Pancreas (tissue), 10 donors: ENCODE measurements around the gene AAK1. TPM values are rescaled to one million over a fixed set of nuclear protein-coding genes. Genes with fewer than 3 reads are reported as not detected.
"Not testable (repeated sequence)": the region's sequence is repeated elsewhere in the genome, so short reads cannot be mapped to it uniquely, and the experiment has no call there.

Source experiments
- ATAC-seq, 4 donors: fragments of 200-7000 bp; cut with Tn5 transposase; one replicate each; pipeline versions ENCODE4 v1.8.0 to v1.9.1; 2020; ENCODE audit warnings: mild to moderate bottlenecking in 4 of 4, moderate library complexity in 4 of 4
- DNase-seq, 6 donors: peaks; one replicate each; pipeline ENCODE4 v3.0.0-alpha.2; 2020
- FAIRE-seq: peaks from 2 replicates; lab custom pipeline; 2012; peaks lifted over from hg19 to GRCh38; lab: Jason Lieb, UNC
- H3K27ac ChIP-seq, 4 donors: fragments of 200-600 bp; sonication (generic); 1 replicate in 3 of 4; 2 replicates in 1 of 4; pipeline versions ENCODE4 v1.5.0 to v1.8.0; 2020
- H3K27me3 ChIP-seq, 4 donors: fragments of 200-600 bp; one replicate each; pipeline ENCODE4 v1.8.0; 2021
- H3K36me3 ChIP-seq, 3 donors: fragments of 200-600 bp; sonication (generic) in 1 of 3; one replicate each; pipeline versions ENCODE4 v1.5.0 to v1.8.0; 2020 to 2021
- H3K4me1 ChIP-seq, 3 donors: fragments of 200-600 bp; one replicate each; pipeline ENCODE4 v1.8.0; 2021
- H3K4me3 ChIP-seq, 4 donors: fragments of 200-600 bp; sonication (generic) in 2 of 4; one replicate each; pipeline versions ENCODE4 v1.5.0 to v1.8.0; 2020 to 2021
- H3K9me3 ChIP-seq, 4 donors: fragments of 200-600 bp; one replicate each; pipeline ENCODE4 v1.8.0; 2021
- WGBS, 2 donors: extraction: QIAGEN DNeasy Blood & Tissue Kit; methylation state at CpG; one replicate each; pipeline ENCODE4 v1.1.7; 2013; 5-methylcytosine and 5-hydroxymethylcytosine counted together
- intact Hi-C, 3 donors: fragments of 100-400 bp; cut with DNase I; formaldehyde crosslinking; loops; one replicate each; pipeline versions ENCODE4 v1.11.1 to v1.14.2; 2022
- polyA plus RNA-seq, 2 donors: library from polyadenylated mRNA; stranded (reverse); fragments of 200-250 nt; gene quantifications; one replicate each; pipeline ENCODE4 v1.2.3, GENCODE V29; 2013
- total RNA-seq, 6 donors: library from RNA; stranded (reverse); fragmentation: NEBNext Ultra II Directional in 4 of 6; extraction: Animal tissue kit (Norgen Biotek cat#: 25700) in 4 of 6; gene quantifications; one replicate each; pipeline versions ENCODE4 v1.2.1 to v1.2.4, GENCODE V29; 2021 to 2023
- TF ChIP-seq, protein P1 (sequence below), 4 donors: fragments of 200-600 bp; sonication (generic) in 3 of 4; IDR thresholded peaks; one replicate each; pipeline versions ENCODE4 v1.5.0 to v1.8.0; 2021; ENCODE audit warnings: antibody characterized with exemption in 4 of 4
- donor health status: healthy with polysubstance abuse.
- donor health status: DM: no; HTN: no; CAD: no; lungs with moderate emphysema.
- donor health status: DM: no; HTN: no; CAD: no.
- donor health status: control.
- donor health status: control.
- donor health status: Bipolar disorder and iron deficiency.
- donor health status: DM: yes; HTN: yes; CAD: no.
- donor health status: DM: no; HTN: no; CAD: no.
- donor health status: DM: no; HTN: no; CAD: no.
- donor health status: DM: yes; HTN: yes; CAD: no.

AAK1 gene
- total and polyA plus RNA-seq, 8 donors, result 20.6 to 45.1 (median 32.5) TPM

DNA sequence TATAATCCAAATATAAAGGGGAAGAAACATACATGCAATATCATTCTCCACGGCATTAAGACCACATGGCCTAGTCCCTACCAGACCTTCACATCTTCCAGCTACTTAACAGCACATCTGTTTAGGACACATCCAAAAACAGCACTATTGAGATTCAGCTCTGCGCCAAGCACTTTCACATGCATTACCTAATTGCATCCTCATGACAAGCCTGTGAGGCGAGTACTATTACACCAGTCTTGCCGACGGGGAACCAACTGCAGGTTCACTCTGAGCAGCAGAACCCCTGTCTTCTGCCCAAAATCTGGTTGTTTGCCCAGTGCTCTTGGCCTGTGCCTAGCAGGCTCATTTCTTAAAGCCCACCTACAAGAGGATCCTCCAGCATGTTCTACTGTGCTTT lies 66.7 kb downstream of the AAK1 start:
- Histone ChIP-seq H3K4me1 (peaks cover 0 to 11% (median 7%) of the 10 kb centered on the region in 3 donors), H3K36me3 (no peaks in the 10 kb centered on the region), H3K27me3 (no peaks in the 10 kb centered on the region), H3K4me3 (no peak overlapping the region), H3K9me3 (no peaks in the 10 kb centered on the region), H3K27ac (no peak overlapping the region)
- no peak for ATAC-seq
- no peak for FAIRE-seq
- intact Hi-C loops, result loop anchor here in 1 of 3 donors (10.0 kb wide), 1 partner anchor 58 kb away; no protein-coding TSS in a partner anchor
- TF ChIP-seq, protein P1, sequence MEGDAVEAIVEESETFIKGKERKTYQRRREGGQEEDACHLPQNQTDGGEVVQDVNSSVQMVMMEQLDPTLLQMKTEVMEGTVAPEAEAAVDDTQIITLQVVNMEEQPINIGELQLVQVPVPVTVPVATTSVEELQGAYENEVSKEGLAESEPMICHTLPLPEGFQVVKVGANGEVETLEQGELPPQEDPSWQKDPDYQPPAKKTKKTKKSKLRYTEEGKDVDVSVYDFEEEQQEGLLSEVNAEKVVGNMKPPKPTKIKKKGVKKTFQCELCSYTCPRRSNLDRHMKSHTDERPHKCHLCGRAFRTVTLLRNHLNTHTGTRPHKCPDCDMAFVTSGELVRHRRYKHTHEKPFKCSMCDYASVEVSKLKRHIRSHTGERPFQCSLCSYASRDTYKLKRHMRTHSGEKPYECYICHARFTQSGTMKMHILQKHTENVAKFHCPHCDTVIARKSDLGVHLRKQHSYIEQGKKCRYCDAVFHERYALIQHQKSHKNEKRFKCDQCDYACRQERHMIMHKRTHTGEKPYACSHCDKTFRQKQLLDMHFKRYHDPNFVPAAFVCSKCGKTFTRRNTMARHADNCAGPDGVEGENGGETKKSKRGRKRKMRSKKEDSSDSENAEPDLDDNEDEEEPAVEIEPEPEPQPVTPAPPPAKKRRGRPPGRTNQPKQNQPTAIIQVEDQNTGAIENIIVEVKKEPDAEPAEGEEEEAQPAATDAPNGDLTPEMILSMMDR (IDR thresholded peaks at IDR 0.05), result no peak
- WGBS, 2 donors, result 91 to 95% methylated on average over 5 of the region's 5 CpGs
- DNase-seq, result no peak

DNA sequence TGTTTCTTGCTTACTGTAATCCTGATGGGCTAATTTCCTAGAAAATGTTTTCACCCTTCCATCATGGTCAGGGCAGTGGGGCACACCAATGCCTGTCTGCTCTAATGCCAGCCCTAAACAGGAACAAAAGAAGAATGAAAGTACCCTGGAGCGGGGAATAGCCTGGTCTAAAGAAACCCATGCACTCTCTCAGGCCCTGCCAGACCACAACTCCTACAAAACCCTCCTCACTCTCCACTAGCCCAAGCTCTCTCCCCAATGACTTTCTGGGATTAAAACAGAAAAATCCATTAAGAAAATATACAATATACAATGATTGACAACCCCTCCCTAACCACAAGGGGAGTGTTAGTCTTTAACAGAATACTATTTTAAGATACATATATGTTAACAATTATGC lies 67.6 kb downstream of the AAK1 start:
- no peaks in the 10 kb centered on the region for H3K27me3 ChIP-seq
- intact Hi-C loops, result loop anchor here in 1 of 3 donors (10.0 kb wide), 1 partner anchor 59 kb away; no protein-coding TSS in a partner anchor
- ATAC-seq (no peak), FAIRE-seq (no peak), DNase-seq (no peak)
- TF ChIP-seq, protein P1 (IDR thresholded peaks at IDR 0.05), result no peak
- H3K4me3 ChIP-seq, result no peak overlapping the region
- 96 to 100% methylated on average over 1 of the region's 1 CpG for WGBS, 2 donors
- H3K4me1 ChIP-seq, result peaks cover 5 to 15% (median 8%) of the 10 kb centered on the region in 3 donors
- no peaks in the 10 kb centered on the region for H3K36me3 ChIP-seq
- no peaks in the 10 kb centered on the region for H3K9me3 ChIP-seq
- H3K27ac ChIP-seq, result no peak overlapping the region

DNA sequence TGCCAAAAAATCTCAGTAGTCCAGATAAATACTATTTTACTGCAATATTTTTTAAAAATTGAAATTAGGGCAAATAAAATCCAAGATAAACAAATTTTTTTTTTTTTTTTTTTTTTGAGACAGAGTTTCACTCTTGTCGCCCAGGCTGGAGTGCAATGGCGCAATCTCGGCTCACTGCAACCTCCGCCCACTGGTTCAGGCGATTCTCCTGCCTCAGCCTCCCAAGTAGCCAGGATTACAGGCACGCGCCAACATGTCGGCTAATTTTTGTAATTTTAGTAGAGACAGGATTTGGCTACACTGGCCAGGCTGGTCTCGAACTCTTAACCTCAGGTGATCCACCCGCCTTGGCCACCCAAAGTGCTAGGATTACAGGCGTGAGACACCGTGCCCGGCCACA lies 68.2 kb downstream of the AAK1 start:
- intact Hi-C loops, result loop anchor here in 1 of 3 donors (10.0 kb wide), 1 partner anchor 59 kb away; no protein-coding TSS in a partner anchor
- not testable (repeated sequence) for H3K36me3 ChIP-seq, ATAC-seq, H3K4me3 ChIP-seq, DNase-seq, H3K27ac ChIP-seq, H3K9me3 ChIP-seq, FAIRE-seq, H3K27me3 ChIP-seq
- 97% methylated on average over 13 of the region's 13 CpGs for WGBS, 2 donors
- peaks cover 9 to 17% (median 10%) of the 10 kb centered on the region in 3 donors for H3K4me1 ChIP-seq

DNA sequence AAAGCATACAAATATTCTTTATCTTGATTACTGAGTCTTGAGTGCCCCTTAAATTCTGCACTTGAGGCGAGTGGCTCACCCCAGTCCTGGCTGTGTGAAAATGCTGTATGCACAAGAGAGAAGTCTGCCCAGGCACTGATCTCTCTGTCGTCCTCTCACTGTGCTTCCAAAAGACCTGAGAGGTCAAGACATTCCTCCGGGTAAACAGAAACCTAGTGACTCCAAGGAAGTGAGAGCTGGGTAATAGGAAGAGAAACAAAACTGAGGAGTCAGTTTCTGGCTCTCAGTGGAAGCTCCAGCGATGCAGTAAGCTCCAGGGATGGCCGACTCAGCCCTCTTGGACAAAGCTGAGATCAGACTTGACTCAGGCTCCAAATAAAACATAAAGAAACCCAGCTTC lies 70.9 kb downstream of the AAK1 start:
- WGBS, 2 donors, result 73 to 78% methylated on average over 5 of the region's 5 CpGs
- no peak for DNase-seq
- FAIRE-seq, result no peak
- Histone ChIP-seq H3K36me3 (no peaks in the 10 kb centered on the region), H3K9me3 (no peaks in the 10 kb centered on the region), H3K27ac (no peak overlapping the region), H3K27me3 (no peaks in the 10 kb centered on the region), H3K4me3 (no peak overlapping the region), H3K4me1 (peaks cover 14 to 23% (median 18%) of the 10 kb centered on the region in 3 donors)
- peak in 3 of 4 donors; percentile 17 to 38 (median 34) for ATAC-seq
- intact Hi-C loops, result loop anchor here in 1 of 3 donors (10.0 kb wide), 1 partner anchor 62 kb away; no protein-coding TSS in a partner anchor
- TF ChIP-seq, protein P1 (IDR thresholded peaks at IDR 0.05), result no peak

DNA sequence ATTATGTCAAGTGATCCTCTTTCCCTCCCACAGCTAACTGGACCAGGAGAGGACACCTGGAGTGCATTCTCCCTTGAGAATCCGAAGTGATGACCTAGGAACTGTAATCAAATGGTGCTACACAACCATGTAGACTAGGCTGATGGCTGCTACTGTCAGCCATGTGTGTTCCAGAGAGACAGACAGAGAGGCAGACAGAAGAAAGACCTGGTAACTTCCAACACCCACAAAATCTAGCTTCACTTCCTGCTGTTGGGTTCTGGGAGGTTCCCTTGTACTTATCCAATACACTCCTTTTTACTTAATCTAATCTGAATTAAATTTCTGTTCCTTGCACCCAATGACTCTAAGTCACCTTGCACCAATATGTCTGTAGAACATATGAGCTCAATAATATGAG lies 72.3 kb downstream of the AAK1 start:
- intact Hi-C loops, result loop anchor here in 1 of 3 donors (10.0 kb wide), 1 partner anchor 64 kb away; no protein-coding TSS in a partner anchor
- H3K36me3 ChIP-seq, result no peaks in the 10 kb centered on the region
- FAIRE-seq, result no peak
- TF ChIP-seq, protein P1 (IDR thresholded peaks at IDR 0.05), result no peak
- ATAC-seq, result peak in 1 of 4 donors; percentile 9
- WGBS, 2 donors, result 93 to 100% methylated on average over 1 of the region's 1 CpG
- H3K9me3 ChIP-seq, result no peaks in the 10 kb centered on the region
- no peak overlapping the region for H3K4me3 ChIP-seq
- DNase-seq, result no peak
- H3K27ac ChIP-seq, result peak overlapping the region in 2 of 4 donors; percentile 59 to 76
- H3K4me1 ChIP-seq, result peaks cover 14 to 25% (median 18%) of the 10 kb centered on the region in 3 donors
- no peaks in the 10 kb centered on the region for H3K27me3 ChIP-seq
